ENCODE measurements around the gene IPO9.

GRCh38 chr1:201827321-201828216, 1.4 kb upstream of the IPO9 start:
- TF ChIP-seq CTCF (conservative IDR thresholded peaks at IDR 0.05; ENCODE audit: low read depth, low read length) = no peak
- TF ChIP-seq EZH2 (IDR thresholded peaks at IDR 0.05; ENCODE audit: borderline replicate concordance, low read depth, low read length, poor library complexity, severe bottlenecking) = no peak

All from A673 (cell line).